ENCODE results near the gene C1QTNF12. TPM values are rescaled to one million over a fixed set of nuclear protein-coding genes. Genes with fewer than 3 reads are reported as not detected.

The C1QTNF12 gene
- total RNA-seq, 1 donor from 2014 or later: 3.4 TPM

DNA sequence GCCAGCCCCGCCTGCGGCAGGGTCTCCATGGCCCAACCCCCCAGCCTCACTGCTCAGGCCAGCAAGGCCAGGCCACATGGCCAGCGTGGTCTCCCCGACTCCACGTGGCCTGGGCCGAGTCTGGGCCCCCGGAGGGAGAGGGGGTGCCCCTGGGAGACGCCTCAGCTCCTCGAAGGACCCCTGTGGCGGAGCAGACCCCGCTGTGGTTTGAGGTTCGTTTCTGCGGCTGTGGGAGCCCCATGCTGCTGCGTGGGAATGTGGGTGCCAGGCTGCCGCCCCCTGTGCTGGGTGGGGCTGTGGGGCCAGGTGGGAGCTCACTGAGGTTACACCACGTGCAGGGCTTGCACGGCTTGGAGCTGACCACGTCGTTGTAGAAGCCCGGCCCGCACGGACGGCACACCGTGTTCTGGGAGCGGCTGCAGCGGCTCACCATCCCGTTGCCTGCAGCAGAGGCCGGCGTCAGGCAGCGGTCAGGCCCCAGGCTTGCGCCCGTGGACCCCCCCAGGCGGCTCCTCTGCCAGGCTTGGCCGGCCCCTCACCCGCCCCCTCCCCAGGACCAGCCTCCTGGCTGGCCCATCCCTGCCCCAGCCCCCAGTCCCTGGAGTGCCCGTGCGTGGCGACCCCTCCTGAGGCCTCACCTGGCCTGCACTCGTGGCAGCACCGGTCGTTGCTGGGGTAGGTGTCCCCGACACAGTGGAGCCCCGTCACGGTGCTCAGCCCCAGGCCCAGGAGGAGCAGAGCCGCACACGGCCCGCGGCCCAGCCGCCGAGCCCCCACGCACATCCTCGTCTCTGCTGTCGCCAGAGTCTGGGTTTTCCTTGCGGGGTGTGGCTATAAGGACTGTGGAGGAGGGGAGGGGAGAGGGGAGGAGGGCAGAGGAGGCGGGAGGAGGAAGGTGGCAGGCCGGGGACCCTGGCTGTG lies 32.9 kb downstream of the C1QTNF12 start, which contains the start of gene TNFRSF4:
TSS of gene TNFRSF4 (minus strand) at position 809 of the 921 bp plus-strand sequence. CDS start at position 783, 26 bp downstream.
- DNase-seq (ENCODE audit: low spot score): no peak

DNA sequence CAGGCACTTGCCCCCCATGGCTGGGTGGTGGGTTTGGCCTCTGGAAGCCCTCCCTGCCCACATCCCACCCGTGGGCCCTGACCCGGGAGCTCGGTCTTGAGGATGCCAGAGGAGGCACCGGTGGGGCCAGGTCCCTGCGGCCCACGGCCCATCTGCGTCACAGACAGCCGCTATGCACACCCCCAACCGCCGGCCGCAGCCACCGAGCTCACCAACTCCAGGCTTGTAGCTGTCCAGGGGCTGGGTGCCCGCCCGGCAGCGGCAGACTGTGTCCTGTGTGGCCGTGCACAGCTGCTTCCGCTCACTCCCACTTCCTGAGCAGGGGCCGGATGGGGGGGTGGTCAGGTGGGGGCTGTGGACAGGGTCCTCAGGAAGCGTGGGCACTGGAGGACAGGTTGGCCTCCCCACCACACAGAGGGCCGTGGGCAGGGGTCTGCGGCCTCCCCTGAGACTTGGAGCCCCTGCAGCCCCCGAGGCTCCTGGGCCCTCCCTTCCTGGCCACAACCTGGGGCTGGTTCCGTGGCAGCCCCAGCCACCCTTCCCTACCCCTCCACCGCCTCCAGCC lies 33.7 kb downstream of the C1QTNF12 start:
- no peak for DNase-seq (ENCODE audit: low spot score)

- no peak for DNase-seq (ENCODE audit: low spot score)
These were observed 34.7 kb downstream of the C1QTNF12 start for GRCh38 chr1:1211541-1212441.

GRCh38 chr1:1210726-1211540 lies 35.6 kb downstream of the C1QTNF12 start:
- no peak for DNase-seq (ENCODE audit: low spot score)

DNA sequence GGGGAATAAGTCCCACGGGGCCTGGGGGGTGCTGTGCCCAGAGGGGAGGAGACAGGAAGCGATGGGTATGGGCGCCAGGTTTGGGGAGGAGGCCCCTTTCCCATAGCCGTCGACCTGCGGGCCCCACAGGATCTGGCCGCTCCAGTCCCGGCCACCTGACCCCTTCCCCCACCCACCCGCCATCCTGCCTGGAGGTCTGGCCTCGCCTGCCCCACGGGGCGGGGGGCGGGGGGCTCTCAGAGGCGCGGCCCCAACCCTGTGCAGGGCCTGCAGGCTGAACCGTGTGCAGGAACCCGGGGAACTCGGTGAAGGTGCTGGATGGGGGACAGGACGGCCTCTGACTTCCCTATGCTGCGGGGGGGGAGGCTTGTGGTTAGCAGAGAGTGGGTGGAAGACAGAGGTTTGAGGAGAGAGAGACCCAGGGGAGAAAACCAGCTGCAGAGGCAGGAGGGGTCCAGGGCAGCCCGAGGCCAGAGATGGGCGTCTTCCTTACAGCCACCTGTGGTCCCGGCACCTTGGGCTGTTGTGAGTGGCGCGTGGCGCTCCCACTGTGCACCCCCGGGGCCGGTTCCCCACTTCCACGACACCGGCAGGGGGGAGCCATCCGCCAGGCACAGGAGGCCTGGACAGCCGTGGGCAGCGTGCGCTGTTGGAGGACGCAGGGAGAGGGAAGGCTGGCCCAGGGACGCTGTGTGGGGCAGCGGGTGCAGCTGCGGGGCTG lies 37.6 kb downstream of the C1QTNF12 start:
- DNase-seq (ENCODE audit: low spot score): no peak

GRCh38 chr1:1207571-1207892 lies 39.0 kb downstream of the C1QTNF12 start:
- no peak for DNase-seq (ENCODE audit: low spot score)

GRCh38 chr1:1206966-1207531 lies 39.5 kb downstream of the C1QTNF12 start:
- DNase-seq (ENCODE audit: low spot score): no peak

DNA sequence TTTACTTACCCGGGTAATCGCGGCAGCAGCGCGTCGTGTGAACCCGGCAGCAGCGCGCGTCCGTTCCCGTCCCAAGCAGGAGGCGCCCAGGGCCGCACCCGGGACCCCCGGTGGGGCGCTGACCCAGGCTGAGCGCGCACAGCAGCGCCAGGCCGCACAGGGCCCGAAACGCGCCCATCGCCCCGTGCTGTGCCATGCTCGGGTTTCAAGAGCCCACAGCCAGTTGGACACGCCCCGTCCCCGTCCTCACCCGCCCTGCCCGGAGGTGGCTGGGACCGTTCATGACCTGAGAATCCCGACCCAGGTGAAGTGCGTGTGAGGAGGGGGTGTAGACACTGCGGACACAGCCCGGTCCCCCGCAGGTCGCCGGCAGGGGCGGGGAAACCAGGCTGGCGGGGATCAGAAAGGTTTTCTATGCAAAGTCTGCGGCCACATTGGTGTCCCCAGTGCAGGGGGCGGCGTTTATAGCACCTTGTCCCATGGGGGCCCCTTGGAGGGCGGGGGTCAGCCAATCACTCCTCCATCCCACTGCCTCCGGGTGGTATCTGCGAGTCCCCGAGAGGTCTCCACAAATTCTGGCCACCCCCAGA lies 40.1 kb downstream of the C1QTNF12 start, which contains the start of gene TNFRSF18:
TSS of gene TNFRSF18 (minus strand) at position 217 of the 590 bp plus-strand sequence. CDS start at position 196, 21 bp downstream.
- no peak for DNase-seq (ENCODE audit: low spot score)

DNA sequence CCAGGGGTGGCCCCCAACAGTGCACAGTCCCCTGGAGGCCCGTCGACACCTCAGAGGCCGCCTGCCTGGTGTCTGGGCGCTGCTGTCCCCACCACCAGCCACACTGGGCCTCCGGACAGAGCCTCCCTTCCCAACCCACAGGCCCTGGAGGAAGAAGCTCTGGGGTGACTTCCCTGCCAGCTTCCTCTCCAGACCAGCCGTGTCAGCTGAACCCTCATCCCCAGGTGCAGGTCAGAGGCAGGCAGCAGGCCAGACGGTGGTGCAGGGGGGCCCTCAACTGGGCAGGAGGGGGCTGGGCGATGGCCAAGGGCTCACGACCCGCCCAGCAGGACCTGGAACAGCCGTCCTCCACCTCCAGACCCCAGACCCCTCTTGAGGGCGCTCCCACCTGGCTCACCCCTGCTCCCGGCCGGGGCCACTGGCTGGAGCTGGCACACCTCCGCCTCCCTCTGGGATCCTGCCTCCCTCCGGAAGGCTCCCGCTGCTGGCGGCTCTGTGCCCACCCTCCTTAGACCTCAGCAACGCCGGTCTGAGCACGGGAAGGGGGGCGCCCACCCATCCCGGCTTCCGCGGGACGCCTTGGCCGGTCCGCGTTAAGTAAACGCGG lies 40.6 kb downstream of the C1QTNF12 start:
- DNase-seq (ENCODE audit: low spot score): no peak

GRCh38 chr1:1204998-1205768 lies 41.3 kb downstream of the C1QTNF12 start:
- DNase-seq (ENCODE audit: low spot score): no peak

GRCh38 chr1:1204425-1204920 lies 42.0 kb downstream of the C1QTNF12 start:
- no peak for DNase-seq (ENCODE audit: low spot score)

DNA sequence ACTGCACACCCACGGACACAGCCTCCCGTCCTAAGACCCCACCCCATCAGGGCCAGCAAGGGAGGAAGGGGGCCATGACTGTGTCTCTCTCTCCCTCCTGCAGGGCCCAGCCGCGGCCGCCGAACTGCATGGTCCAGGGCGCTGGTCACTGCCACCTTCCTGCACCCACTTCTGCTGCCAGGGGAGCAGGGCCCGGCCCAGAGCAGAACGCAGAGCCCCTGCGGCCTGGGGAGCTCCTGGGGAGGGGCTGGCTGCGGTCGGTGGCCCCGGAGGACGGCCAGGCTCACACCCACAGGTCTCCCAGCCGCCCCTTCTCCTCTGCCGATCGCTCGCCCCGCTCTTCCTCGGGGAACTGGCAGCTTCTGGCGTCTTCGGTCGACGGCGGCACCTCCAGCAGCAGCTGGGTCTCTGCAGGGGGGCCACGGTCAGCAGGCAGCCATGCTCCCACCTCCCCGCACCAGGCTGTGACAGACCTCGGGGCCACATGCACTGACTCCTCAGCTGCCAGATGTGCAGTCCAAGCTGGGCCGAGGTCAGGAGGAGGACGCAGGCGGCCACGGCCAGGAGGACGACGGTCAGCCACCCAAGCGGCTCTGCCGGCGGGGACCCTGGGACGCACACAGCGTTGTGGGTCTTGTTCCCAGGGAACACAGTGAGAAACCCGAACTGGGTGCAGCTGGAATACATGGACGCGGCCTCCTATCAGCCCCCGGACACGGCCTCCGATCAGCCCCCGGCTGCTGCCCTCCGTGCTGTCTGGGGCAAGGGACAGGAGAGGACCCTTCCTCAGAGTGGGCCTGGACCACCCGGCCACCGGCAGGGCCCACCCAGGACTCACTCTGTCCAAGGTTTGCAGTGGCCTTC lies 42.7 kb downstream of the C1QTNF12 start:
- DNase-seq (ENCODE audit: low spot score): no peak

DNA sequence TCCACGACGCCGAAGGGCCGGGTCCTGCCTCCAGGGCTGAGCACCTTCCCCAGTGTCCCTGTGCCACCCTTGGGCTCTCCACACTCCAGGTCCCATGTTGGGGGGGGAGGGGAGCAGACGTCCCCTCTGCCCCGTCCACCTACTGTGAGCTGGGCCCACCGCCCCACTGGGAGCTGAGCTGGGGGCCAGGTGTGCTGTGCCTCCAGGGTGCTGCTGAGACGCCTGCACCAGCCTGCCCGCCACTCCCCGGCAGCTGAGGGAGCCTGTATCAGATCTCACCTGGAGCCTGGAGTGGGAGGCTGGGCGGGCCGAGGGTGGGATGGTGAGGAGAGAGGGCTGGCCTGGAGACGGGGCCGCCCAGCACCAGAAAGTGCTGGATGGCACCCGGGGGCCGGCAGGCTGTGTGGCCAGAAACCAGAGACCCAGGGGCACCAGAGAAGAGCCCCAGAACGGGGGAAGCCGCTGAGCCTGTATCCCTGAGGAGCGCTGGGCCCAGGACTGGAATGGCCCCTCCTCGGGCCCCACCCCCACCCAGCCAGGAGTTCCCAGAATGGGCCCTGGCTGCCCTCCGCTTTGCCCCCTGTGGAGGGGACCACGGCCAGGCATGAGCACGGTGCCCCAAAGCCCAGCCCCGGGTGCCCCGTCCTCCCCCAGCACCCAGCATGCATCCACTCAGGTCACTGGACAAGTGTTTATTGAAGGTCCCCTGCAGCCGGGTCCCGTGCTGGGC lies 43.5 kb downstream of the C1QTNF12 start:
- no peak for DNase-seq (ENCODE audit: low spot score)

- DNase-seq (ENCODE audit: low spot score): no peak
These were observed 45.4 kb downstream of the C1QTNF12 start for GRCh38 chr1:1200876-1201810.
